AG04449 (cell line): Measurements from ENCODE around the gene KCNQ1.

Experiments used
- CTCF ChIA-PET: fragments of 350-600 bp; formaldehyde crosslinking; extraction: SDS; loops from one replicate; lab custom pipeline; 2021; ENCODE audit warnings: antibody characterized with exemption; lab: Yijun Ruan, JAX
- POLR2A ChIA-PET: fragments of 400-600, 350-600 bp; formaldehyde crosslinking; extraction: SDS; loops from one replicate; lab custom pipeline; 2020; ENCODE audit warnings: antibody characterized with exemption, inconsistent platforms; lab: Yijun Ruan, JAX
- DNase-seq: peaks from one replicate; pipeline ENCODE4 v3.0.0-alpha.2; 2010; ENCODE audit warnings: low read depth, low spot score
- H3K4me3 ChIP-seq: 2 replicates; pipeline ENCODE4 v1.5.1; 2011; ENCODE audit warnings: low read depth, mild to moderate bottlenecking, control low read depth, low read length
- TF ChIP-seq, protein P1 (sequence below): IDR thresholded peaks from one replicate; pipeline ENCODE4 v1.5.1; 2011; ENCODE audit warnings: mild to moderate bottlenecking, moderate library complexity, low read length, control low read depth, inconsistent platforms; ENCODE audit not compliant: insufficient read depth; ENCODE audit errors: missing control alignments

The KCNQ1 gene

DNA sequence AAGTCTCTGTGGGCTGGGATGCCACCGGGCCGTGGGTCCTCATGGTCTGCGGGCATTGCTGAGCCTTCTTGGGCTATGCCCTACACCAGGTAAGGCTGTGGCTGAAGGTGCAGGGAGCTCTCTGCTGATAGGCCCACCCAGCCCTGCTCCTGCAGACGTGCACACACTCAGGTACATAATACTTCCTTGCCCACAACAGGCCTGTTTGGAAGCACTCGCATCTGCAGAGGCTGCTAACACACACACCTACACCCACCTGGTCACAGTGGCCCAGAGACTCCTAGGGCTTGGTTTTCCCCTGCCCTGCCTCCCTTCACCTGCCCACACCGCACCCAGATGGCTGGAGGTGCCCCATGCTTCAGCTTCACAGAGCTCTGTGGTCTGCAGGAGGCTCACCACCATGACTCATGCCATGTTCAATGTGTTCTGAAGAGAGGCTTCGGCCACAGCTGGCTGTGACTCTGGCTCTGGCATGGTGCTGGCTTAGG lies 327.8 kb downstream of the KCNQ1 start:
- ChIA-PET CTCF (interaction anchor here (0.9 to 1.4 kb wide), 2 partner anchors 27 to 239 kb away, joined by 3 read pairs; no protein-coding TSS in a partner anchor), POLR2A (no interaction called here)
- no peak overlapping the region for H3K4me3 ChIP-seq
- no peak for DNase-seq
- TF ChIP-seq, protein P1, sequence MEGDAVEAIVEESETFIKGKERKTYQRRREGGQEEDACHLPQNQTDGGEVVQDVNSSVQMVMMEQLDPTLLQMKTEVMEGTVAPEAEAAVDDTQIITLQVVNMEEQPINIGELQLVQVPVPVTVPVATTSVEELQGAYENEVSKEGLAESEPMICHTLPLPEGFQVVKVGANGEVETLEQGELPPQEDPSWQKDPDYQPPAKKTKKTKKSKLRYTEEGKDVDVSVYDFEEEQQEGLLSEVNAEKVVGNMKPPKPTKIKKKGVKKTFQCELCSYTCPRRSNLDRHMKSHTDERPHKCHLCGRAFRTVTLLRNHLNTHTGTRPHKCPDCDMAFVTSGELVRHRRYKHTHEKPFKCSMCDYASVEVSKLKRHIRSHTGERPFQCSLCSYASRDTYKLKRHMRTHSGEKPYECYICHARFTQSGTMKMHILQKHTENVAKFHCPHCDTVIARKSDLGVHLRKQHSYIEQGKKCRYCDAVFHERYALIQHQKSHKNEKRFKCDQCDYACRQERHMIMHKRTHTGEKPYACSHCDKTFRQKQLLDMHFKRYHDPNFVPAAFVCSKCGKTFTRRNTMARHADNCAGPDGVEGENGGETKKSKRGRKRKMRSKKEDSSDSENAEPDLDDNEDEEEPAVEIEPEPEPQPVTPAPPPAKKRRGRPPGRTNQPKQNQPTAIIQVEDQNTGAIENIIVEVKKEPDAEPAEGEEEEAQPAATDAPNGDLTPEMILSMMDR: no peak

DNA sequence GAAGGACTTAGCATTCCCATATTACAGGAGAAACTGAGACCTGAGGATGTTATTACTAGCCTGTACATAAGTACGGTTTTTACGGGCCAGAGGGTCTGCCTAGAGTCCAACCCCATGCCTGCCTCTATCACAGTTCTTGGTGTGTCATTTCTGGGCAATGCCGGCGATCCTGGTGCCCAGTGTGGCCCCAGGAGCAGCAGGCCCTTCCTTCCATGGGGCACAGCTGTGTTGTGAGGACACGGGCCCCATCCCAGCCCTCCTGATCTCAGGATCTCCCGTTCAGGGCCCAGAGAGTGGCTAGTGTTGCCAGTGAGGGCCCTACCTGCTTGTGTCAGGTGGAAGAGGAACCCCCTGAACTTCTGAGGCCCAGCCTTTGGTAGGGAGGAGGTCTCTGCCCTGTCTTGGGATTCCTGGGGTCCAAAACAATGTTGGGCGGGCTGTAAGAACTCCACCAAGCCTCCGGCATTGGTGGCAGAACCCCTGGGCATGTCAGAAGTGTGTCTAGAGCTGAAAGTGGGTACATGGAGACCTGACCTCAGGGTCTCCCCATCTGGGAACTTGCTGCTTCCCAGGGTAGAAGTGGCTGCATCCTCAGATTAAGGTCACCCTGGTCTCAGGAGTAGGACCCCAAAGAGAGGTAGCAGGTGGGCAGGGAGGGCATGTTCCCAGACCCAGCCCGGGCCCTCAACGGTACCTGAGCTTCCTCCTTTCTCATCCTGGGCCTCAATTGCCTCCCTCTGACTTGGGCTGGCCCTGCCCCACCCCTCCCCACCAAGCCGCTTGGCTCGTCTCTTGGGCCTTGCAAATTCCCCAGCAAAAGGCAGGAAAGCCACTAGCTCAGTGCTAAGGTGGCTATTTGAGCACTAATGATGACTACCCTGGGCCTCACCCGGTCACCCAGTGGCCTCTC lies 329.6 kb downstream of the KCNQ1 start:
- DNase-seq: no peak
- TF ChIP-seq, protein P1: no peak
- ChIA-PET CTCF (no interaction called here), POLR2A (interaction anchor here (0.8 kb wide), 1 partner anchor 75 kb away, joined by 3 read pairs; the partner anchor contains the start of gene KCNQ1OT1)
- no peak overlapping the region for H3K4me3 ChIP-seq

DNA sequence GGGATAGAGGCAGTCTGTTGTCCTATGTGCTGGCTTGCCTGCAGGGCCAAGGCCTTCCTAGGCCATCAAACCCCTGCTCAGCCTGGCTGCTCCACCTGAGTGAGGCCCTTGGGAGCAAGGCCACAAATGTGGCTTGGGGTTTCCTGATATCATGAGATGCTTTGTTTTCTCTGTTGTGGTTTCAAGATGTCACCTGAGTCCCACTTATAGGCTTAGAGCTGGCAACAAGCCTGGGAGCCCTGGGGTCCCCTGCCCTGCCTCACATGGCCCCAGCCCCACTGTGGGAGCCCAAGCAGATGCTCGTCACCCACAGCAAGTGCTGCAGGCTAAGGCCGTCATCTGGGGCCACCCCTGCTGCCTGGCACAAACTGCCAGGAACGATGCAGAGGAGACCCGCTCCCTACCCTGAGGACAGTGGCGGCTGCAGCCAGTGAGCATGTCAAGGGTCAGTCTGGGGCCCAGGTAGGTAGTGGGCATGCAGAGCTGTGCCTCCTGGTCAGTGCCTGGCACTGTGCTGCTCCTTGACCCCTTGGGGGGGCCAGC lies 330.3 kb downstream of the KCNQ1 start:
- DNase-seq: no peak
- TF ChIP-seq, protein P1: no peak
- POLR2A ChIA-PET: interaction anchor here (0.8 kb wide), 1 partner anchor 75 kb away, joined by 3 read pairs; the partner anchor contains the start of gene KCNQ1OT1
- no peak overlapping the region for H3K4me3 ChIP-seq
- CTCF ChIA-PET: no interaction called here

DNA sequence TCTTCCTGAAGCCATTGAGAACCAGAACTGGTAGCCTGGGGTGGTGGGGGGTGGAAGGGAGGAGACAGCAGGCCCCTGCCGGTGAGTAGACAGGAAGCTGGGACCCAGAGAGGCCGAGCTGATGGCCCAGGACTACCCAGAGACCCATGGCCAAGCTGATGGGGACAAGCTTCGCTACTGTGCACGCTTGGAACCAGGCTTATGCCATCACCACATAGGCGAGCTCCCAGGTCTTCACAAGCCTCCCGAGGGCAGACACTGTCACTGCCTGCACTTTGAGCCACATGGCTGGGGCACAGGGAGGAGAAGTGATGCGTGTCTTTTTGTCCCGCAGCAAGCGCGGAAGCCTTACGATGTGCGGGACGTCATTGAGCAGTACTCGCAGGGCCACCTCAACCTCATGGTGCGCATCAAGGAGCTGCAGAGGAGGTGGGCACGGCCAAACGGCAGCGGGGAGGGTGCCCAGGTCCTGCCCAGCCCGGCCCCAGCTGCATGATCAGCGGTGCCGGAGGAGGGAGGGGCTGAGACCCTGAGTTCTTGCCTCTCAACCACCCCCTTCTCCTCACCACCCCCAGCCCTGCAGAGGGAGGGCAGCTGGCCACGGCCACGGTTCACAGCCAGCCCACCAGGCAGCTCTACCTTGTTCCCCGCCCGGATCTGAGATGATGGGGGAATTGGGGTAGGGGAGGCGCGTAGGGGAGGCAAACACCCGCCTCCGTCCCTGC lies 331.0 kb downstream of the KCNQ1 start:
- no peak overlapping the region for H3K4me3 ChIP-seq
- ChIA-PET POLR2A (no interaction called here), CTCF (no interaction called here)
- DNase-seq: no peak
- TF ChIP-seq, protein P1: no peak

DNA sequence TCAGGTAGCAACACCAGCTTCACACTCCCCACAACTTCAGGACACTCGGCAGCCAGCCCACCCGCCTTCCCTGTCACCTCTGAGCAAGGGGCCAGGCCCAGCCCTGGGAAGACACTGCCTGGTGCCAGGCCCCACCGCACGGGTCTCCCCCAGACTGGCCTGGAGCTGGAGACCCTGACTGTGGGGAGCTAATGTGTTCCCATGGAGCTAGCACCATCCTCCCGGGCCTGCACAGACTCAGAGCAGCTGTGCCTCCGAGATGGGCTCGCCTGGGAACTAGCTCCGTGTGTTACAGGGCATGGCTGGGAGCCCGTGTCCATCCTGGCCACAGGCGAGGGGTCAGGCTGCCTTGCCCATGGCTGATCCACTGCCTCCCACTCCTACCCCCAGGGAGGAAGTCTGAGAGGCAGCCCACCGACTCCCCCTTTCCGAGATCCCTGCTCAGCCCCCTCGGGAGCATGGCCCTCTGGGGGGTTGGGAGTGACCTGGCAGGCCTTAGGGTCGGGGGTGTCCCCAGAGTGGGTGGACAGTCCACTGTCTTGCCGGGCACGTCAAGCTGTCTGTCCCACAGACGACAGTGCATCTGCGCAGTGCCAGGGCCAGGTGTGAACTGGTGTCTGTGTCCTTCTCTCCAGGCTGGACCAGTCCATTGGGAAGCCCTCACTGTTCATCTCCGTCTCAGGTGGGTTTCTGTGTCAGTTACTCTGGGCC lies 331.7 kb downstream of the KCNQ1 start:
- ChIA-PET CTCF (no interaction called here), POLR2A (no interaction called here)
- no peak for DNase-seq
- no peak overlapping the region for H3K4me3 ChIP-seq
- TF ChIP-seq, protein P1: no peak
